ENCODE results near the gene ETS1. TPM values are rescaled to one million over a fixed set of nuclear protein-coding genes. Genes with fewer than 3 reads are reported as not detected.

Gene ETS1
- total RNA-seq, 2 donors from 2014 or later, result 15.2 to 30.0 TPM

GRCh38 chr11:128419012-128419767, 168.2 kb downstream of the ETS1 start:
- Histone ChIP-seq H3K4me3 (no peak overlapping the region), H3K36me3 (no peaks in the 10 kb centered on the region), H3K9me3 (no peaks in the 10 kb centered on the region), H3K4me1 (replicated peaks) (no peaks in the 10 kb centered on the region), H3K27ac (no peak overlapping the region), H3K27me3 (replicated peaks; ENCODE audit: insufficient read depth) (no peaks in the 10 kb centered on the region)
- TF ChIP-seq CTCF (IDR thresholded peaks at IDR 0.05), result no peak
- TF ChIP-seq POLR2AphosphoS5 (IDR thresholded peaks at IDR 0.05), result no peak
- TF ChIP-seq POLR2A (IDR thresholded peaks at IDR 0.05), result no peak
- WGBS, result 96% methylated on average over 7 of the region's 7 CpGs
- DNase-seq (ENCODE audit: low spot score), result no peak
- intact Hi-C loops (cut with DNase I), result no loop called here

- H3K27ac ChIP-seq, result no peak overlapping the region
- 64% methylated on average over 5 of the region's 5 CpGs for WGBS
- no peaks in the 10 kb centered on the region for H3K9me3 ChIP-seq
- no peaks in the 10 kb centered on the region for H3K27me3 ChIP-seq (replicated peaks; ENCODE audit: insufficient read depth)
- intact Hi-C loops (cut with DNase I), result no loop called here
- no peaks in the 10 kb centered on the region for H3K36me3 ChIP-seq
- H3K4me3 ChIP-seq, result no peak overlapping the region
- TF ChIP-seq CTCF (IDR thresholded peaks at IDR 0.05) (no peak), POLR2A (IDR thresholded peaks at IDR 0.05) (no peak), POLR2AphosphoS5 (IDR thresholded peaks at IDR 0.05) (no peak)
- no peaks in the 10 kb centered on the region for H3K4me1 ChIP-seq (replicated peaks)
- no peak for DNase-seq (ENCODE audit: low spot score)
Measured at GRCh38 chr11:128417607-128418324, 169.6 kb downstream of the ETS1 start.

- Histone ChIP-seq H3K4me1 (replicated peaks) (no peaks in the 10 kb centered on the region), H3K4me3 (no peak overlapping the region), H3K27ac (no peak overlapping the region), H3K27me3 (replicated peaks; ENCODE audit: insufficient read depth) (no peaks in the 10 kb centered on the region), H3K9me3 (no peaks in the 10 kb centered on the region), H3K36me3 (no peaks in the 10 kb centered on the region)
- intact Hi-C loops (cut with DNase I), result no loop called here
- DNase-seq (ENCODE audit: low spot score), result no peak
- 38% methylated on average over 1 of the region's 1 CpG for WGBS
- TF ChIP-seq CTCF (IDR thresholded peaks at IDR 0.05) (no peak), POLR2A (IDR thresholded peaks at IDR 0.05) (no peak), POLR2AphosphoS5 (IDR thresholded peaks at IDR 0.05) (no peak)
Measured at GRCh38 chr11:128416976-128417375, 170.4 kb downstream of the ETS1 start.

GRCh38 chr11:128415539-128415938, 171.8 kb downstream of the ETS1 start:
- no peaks in the 10 kb centered on the region for H3K27me3 ChIP-seq (replicated peaks; ENCODE audit: insufficient read depth)
- 72% methylated on average over 3 of the region's 3 CpGs for WGBS

More at GRCh38 chr11:128415539-128415938, 171.8 kb downstream of the ETS1 start:
- TF ChIP-seq POLR2A (IDR thresholded peaks at IDR 0.05) (no peak), POLR2AphosphoS5 (IDR thresholded peaks at IDR 0.05) (no peak), CTCF (IDR thresholded peaks at IDR 0.05) (no peak)
- no peaks in the 10 kb centered on the region for H3K4me1 ChIP-seq (replicated peaks)
- intact Hi-C loops (cut with DNase I), result no loop called here
- H3K27ac ChIP-seq, result no peak overlapping the region
- H3K4me3 ChIP-seq, result no peak overlapping the region
- H3K36me3 ChIP-seq, result no peaks in the 10 kb centered on the region
- DNase-seq (ENCODE audit: low spot score), result no peak
- no peaks in the 10 kb centered on the region for H3K9me3 ChIP-seq

Data from prostate gland (tissue), 2 donors.